Measurements from ENCODE around the gene CELA3B.
A peak's percentile ranks its signal among the peaks of the same experiment; 100 is the strongest.
"Not testable (repeated sequence)": the region's sequence is repeated elsewhere in the genome, so short reads cannot be mapped to it uniquely, and the experiment has no call there.

CELA3B gene, protein sequence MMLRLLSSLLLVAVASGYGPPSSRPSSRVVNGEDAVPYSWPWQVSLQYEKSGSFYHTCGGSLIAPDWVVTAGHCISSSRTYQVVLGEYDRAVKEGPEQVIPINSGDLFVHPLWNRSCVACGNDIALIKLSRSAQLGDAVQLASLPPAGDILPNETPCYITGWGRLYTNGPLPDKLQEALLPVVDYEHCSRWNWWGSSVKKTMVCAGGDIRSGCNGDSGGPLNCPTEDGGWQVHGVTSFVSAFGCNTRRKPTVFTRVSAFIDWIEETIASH

DNA sequence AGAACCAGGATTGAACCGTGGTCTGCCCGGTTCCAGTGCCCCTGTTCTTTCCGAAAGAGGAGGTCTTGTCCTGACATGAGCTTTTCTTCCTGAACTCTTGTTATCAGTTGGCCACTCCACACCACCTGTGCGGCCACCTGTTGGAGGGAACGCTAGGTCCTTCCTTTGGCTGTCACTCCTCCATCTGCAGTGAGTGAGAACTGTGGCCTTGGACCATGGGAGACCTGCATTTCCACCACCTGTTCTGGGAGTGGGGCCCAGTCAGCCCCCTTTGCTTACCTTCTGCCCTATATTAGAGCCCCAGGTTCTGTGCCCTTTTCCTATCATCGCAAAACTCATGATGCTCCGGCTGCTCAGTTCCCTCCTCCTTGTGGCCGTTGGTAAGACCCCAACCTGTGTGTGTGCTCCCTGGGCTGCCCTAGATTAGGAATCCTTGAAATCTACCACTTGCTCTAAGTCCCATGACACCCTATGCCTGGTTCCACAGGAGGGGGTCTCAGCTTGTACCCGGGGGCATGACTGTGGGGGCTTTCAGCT, at the start of gene CELA3B:
CELA3B (plus strand) TSS at position 320 of the 537 bp plus-strand sequence; CDS start at position 338, 18 bp downstream.
- H3K9ac ChIP-seq (ENCODE audit: low read length); H3K36me3 ChIP-seq (ENCODE audit: control insufficient read depth, insufficient read depth, low read length, severe bottlenecking); H3K9me3 ChIP-seq (ENCODE audit: control insufficient read depth, low read length); H3K4me3 ChIP-seq (ENCODE audit: low read length); DNase-seq (ENCODE audit: low read depth); H3K4me1 ChIP-seq (ENCODE audit: control insufficient read depth, insufficient read depth, low read length); H3K27me3 ChIP-seq (replicated peaks; ENCODE audit: control insufficient read depth, insufficient read depth, low read length): not testable (repeated sequence)

DNA sequence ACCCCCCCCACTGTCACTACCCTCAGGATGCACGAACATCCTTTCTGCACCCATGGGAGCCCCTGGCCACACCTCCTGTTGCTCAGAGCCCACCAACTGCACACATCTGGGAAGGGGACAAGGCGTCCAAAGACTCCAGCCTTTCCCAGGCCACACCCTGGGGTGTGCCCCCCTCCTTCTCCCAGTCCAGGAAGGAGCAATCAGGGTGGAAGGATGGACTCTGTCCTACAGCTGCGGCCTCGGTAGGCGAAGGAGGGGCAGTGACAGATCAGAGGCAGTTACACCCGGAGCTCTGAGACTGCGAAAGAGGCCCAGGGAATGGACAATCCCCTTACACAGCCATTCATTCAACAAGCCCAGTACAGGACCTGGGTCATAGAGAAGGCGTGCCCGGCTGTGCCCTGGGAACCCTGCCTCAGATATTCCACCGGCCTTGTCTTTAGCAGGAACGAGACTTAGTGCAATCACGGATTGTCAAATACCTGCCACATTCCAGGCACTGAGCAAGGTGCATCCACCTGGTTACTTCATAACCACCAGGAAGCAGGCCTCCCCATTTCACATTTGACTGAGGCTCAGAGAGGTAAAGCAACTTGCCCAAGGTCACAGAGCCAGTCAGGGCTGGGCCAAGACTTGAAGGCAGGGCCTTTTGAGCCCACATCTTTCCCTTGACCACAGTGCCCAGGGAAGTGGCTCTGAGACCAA, 49.1 kb upstream of the CELA3B start:
- DNase-seq (ENCODE audit: low read depth) = no peak
- H3K4me1 ChIP-seq (ENCODE audit: control insufficient read depth, insufficient read depth, low read length) = peaks cover 81% of the 10 kb centered on the region
- peak overlapping the region; percentile 3 for H3K4me3 ChIP-seq (ENCODE audit: low read length)
- H3K9me3 ChIP-seq (ENCODE audit: control insufficient read depth, low read length) = no peaks in the 10 kb centered on the region
- H3K9ac ChIP-seq (ENCODE audit: low read length) = peak overlapping the region; percentile 80
- H3K36me3 ChIP-seq (ENCODE audit: control insufficient read depth, insufficient read depth, low read length, severe bottlenecking) = peaks cover 27% of the 10 kb centered on the region
- no peaks in the 10 kb centered on the region for H3K27me3 ChIP-seq (replicated peaks; ENCODE audit: control insufficient read depth, insufficient read depth, low read length)

DNA sequence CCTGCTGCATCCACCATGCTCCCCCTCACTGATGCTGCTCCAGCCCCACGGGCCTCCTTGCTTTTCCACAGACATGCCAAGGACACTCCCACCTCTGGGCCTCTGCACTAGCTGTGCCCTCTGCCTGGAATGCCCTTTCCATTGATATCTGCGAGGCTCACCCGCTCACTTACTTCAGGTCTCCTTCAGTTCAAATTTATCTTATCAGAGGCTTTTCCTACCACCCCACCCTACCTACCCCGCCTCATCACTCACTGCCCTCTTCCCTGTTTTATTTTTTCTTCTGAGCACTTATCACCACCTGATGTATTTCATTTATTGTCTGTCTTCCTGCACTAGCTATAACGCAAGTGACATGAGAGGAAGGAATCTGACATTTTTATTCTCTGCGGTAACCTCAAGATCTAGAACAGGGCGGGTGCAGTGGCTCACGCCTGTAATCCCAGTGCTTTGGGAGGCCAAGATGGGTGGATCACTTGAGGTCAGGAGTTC, 46.7 kb upstream of the CELA3B start:
- peak; percentile 21 for DNase-seq (ENCODE audit: low read depth)
- Histone ChIP-seq H3K4me3 (ENCODE audit: low read length) (no peak overlapping the region), H3K36me3 (ENCODE audit: control insufficient read depth, insufficient read depth, low read length, severe bottlenecking) (peaks cover 20% of the 10 kb centered on the region), H3K27me3 (replicated peaks; ENCODE audit: control insufficient read depth, insufficient read depth, low read length) (no peaks in the 10 kb centered on the region), H3K9me3 (ENCODE audit: control insufficient read depth, low read length) (no peaks in the 10 kb centered on the region), H3K4me1 (ENCODE audit: control insufficient read depth, insufficient read depth, low read length) (peaks cover 83% of the 10 kb centered on the region), H3K9ac (ENCODE audit: low read length) (peak overlapping the region; percentile 96)

DNA sequence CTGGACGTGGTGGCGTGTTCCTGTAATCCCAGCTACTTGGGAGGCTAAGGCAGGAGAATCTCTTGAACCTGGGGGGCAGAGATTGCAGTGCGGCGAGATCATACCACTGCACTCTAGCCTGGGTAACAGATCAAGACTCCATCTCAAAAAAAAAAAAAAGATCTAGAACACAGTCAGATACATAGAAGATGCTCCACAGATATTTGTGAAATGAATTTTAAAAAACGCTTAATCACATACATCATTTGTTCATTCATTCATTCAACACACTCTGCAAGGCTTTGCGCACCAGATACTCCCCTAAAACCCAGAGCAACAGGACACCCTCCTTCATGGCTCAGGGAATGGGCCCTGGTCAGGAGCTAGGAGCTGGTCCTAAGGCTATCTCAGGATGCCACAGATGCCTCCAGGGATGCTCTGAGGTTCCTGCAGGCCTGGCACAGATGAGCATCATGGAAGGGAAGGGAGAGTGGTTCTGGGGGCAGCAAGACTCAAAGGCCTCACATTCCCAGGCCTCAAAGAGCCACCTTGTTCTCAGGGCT, 46.1 kb upstream of the CELA3B start:
- H3K36me3 ChIP-seq (ENCODE audit: control insufficient read depth, insufficient read depth, low read length, severe bottlenecking) = peaks cover 18% of the 10 kb centered on the region
- no peaks in the 10 kb centered on the region for H3K27me3 ChIP-seq (replicated peaks; ENCODE audit: control insufficient read depth, insufficient read depth, low read length)
- H3K9me3 ChIP-seq (ENCODE audit: control insufficient read depth, low read length) = no peaks in the 10 kb centered on the region
- H3K4me1 ChIP-seq (ENCODE audit: control insufficient read depth, insufficient read depth, low read length) = peaks cover 83% of the 10 kb centered on the region
- no peak overlapping the region for H3K4me3 ChIP-seq (ENCODE audit: low read length)
- H3K9ac ChIP-seq (ENCODE audit: low read length) = peak overlapping the region; percentile 96
- DNase-seq (ENCODE audit: low read depth) = no peak

DNA sequence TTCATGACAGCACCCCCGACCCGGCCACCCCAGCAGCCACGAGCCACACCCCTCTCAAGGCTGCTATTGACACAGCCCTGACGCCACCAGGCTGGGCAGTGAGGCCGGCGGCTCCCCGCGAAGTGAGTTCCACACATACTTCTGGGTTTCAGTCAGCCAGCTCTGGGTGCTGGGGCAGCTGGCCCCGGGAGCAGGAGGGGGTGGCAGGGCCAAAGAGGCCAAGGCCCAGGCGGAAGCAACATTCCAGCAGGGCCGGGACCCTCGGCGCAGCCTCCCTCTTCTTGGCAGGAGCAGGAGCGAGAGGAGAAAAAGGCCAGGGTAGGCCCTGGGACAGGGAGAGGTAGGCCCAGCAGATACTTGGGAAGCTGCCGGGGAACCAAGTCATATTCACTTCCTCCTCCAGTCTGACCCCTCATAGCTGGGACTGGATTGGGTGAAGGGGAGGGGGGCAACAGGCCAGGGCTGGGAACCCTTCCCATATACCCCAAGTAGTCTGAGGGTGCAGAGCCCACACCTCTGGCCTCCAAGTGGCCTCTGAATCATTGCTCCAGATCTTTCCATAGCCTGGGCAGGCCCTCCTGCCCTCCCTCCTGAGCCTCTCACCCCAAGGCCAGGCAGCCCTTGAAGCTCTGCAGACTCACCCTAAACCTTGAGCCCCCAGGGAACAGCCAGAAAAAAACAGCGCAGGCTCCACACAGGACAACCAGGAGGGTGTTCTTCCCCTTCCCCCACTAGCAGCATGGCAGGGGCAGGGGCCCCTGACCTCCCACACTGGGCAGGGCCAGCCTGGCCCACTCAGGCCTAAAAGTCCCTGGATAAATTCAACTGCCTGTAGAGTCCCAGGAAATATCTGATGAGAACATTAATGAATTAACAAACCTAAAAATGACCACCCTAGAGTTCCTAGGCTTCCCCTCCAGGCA, 45.4 kb upstream of the CELA3B start:
- H3K36me3 ChIP-seq (ENCODE audit: control insufficient read depth, insufficient read depth, low read length, severe bottlenecking) = peaks cover 18% of the 10 kb centered on the region
- peak; percentile 93 for DNase-seq (ENCODE audit: low read depth)
- peak overlapping the region; percentile 96 for H3K9ac ChIP-seq (ENCODE audit: low read length)
- H3K9me3 ChIP-seq (ENCODE audit: control insufficient read depth, low read length) = no peaks in the 10 kb centered on the region
- peaks cover 75% of the 10 kb centered on the region for H3K4me1 ChIP-seq (ENCODE audit: control insufficient read depth, insufficient read depth, low read length)
- peak overlapping the region; percentile 59 for H3K4me3 ChIP-seq (ENCODE audit: low read length)
- no peaks in the 10 kb centered on the region for H3K27me3 ChIP-seq (replicated peaks; ENCODE audit: control insufficient read depth, insufficient read depth, low read length)

DNA sequence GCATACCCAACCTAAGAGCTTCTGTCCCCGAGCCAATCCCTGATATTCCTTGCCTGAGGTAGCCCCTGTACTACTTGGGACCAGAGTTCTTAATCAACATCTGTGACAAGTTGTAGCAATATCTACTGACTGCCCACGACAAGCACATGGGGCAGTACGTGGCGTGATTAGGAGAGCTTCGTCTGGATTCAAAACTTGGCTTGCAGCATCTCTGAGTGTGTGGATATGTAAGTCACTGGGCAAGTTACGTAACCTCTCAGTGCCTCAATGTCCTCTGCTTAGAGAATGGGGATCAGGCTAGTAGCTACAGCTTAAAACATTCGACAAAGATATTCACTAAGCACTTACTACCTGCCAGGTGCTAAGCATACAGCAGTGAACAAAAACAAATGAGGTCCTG, 44.7 kb upstream of the CELA3B start:
- Histone ChIP-seq H3K9ac (ENCODE audit: low read length) (peak overlapping the region; percentile 96), H3K27me3 (replicated peaks; ENCODE audit: control insufficient read depth, insufficient read depth, low read length) (no peaks in the 10 kb centered on the region), H3K9me3 (ENCODE audit: control insufficient read depth, low read length) (no peaks in the 10 kb centered on the region), H3K4me1 (ENCODE audit: control insufficient read depth, insufficient read depth, low read length) (peaks cover 68% of the 10 kb centered on the region), H3K36me3 (ENCODE audit: control insufficient read depth, insufficient read depth, low read length, severe bottlenecking) (peaks cover 18% of the 10 kb centered on the region), H3K4me3 (ENCODE audit: low read length) (peak overlapping the region; percentile 90)
- DNase-seq (ENCODE audit: low read depth) = peak; percentile 80

DNA sequence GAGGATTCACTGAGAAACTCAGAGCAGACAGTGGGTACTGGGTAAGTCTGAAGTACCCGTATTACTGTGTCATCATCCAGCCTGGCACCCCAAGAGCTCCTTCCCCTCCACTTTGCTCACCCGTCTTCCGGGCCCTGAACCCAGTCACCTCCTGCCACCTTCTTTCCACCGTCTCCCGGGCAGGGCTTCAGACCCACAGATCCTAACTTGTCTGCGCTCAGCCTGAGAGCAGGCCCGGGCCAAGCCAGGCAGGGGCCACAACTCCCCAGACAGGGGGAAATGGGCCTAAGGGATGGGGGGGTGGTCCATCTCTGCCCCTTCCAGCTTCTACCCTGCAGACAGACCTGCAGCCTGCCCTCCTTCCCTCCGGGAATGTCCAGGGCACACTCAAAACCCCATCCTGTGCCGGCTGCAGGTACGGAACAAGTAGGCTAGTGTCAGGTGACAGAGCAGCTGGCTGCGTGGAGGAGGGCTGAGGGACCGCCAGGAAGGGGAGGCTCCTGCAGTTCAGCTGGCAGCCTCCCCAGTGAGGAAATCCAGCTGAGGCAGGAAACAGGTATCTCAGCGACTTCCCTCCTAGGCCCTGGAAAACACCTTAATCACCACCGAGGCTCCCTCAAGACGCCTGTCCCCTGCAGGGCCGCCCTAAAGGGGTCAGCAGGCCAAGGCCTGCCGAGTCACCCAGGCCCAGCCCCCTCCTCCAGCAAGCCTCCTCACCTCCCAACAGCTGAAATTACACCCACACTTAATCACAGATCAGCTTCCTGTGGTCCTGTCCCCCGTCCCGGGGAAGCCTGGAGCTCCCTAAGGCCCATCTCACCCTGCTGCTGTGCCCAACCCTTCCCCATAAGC, 43.2 kb upstream of the CELA3B start:
- H3K4me1 ChIP-seq (ENCODE audit: control insufficient read depth, insufficient read depth, low read length) = peaks cover 68% of the 10 kb centered on the region
- peak overlapping the region; percentile 96 for H3K9ac ChIP-seq (ENCODE audit: low read length)
- peak overlapping the region; percentile 90 for H3K4me3 ChIP-seq (ENCODE audit: low read length)
- H3K27me3 ChIP-seq (replicated peaks; ENCODE audit: control insufficient read depth, insufficient read depth, low read length) = no peaks in the 10 kb centered on the region
- no peak for DNase-seq (ENCODE audit: low read depth)
- no peaks in the 10 kb centered on the region for H3K9me3 ChIP-seq (ENCODE audit: control insufficient read depth, low read length)
- peaks cover 15% of the 10 kb centered on the region for H3K36me3 ChIP-seq (ENCODE audit: control insufficient read depth, insufficient read depth, low read length, severe bottlenecking)

DNA sequence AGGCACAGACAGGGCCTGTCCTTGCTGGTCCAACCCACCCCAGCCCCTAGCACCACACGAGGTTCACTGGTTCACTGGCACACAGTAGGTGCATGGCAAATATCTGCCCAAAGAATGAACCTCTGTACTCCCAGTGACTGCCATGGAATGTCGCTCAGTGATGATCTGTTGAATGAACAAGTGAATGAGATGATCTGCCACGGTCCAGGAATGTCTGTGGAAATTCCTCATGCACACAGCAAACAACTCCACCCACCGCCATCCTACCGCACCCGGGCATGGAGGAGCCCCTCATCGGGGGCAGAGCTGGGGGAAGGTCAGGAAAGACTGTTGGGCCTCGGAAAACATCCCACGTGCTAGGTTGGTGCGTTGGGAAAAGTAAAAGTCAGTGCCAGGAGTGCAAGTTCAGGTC, 41.4 kb upstream of the CELA3B start:
- H3K4me1 ChIP-seq (ENCODE audit: control insufficient read depth, insufficient read depth, low read length) = peaks cover 79% of the 10 kb centered on the region
- no peaks in the 10 kb centered on the region for H3K9me3 ChIP-seq (ENCODE audit: control insufficient read depth, low read length)
- no peaks in the 10 kb centered on the region for H3K27me3 ChIP-seq (replicated peaks; ENCODE audit: control insufficient read depth, insufficient read depth, low read length)
- H3K4me3 ChIP-seq (ENCODE audit: low read length) = peak overlapping the region; percentile 90
- H3K9ac ChIP-seq (ENCODE audit: low read length) = peak overlapping the region; percentile 96
- no peaks in the 10 kb centered on the region for H3K36me3 ChIP-seq (ENCODE audit: control insufficient read depth, insufficient read depth, low read length, severe bottlenecking)
- peak; percentile 68 for DNase-seq (ENCODE audit: low read depth)

DNA sequence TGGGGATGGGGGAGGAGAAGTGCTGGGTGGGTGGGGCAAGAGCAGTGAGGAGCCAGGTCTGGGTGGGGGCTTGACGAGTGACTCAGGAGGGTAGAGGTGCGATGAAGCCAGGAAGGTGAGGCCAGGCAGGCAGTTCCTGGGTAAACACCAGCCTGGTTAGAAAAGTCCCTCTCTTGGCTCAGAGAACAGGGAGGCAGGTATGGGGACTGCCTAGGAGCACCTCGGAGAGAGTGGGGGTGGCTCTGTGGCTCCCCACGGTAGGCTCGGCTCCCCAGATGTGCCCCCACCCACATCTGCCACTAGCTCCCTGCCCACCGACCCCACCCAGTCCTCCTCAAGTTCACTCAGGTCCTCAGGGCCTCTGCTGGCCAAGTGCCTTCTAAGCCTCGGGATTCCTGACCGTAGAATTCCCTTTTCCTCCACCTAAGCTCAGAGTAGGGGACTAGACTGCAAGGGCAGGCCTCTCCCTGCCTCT, 40.9 kb upstream of the CELA3B start:
- no peak for DNase-seq (ENCODE audit: low read depth)
- no peaks in the 10 kb centered on the region for H3K9me3 ChIP-seq (ENCODE audit: control insufficient read depth, low read length)
- H3K9ac ChIP-seq (ENCODE audit: low read length) = peak overlapping the region; percentile 96
- no peaks in the 10 kb centered on the region for H3K36me3 ChIP-seq (ENCODE audit: control insufficient read depth, insufficient read depth, low read length, severe bottlenecking)
- H3K27me3 ChIP-seq (replicated peaks; ENCODE audit: control insufficient read depth, insufficient read depth, low read length) = no peaks in the 10 kb centered on the region
- peaks cover 76% of the 10 kb centered on the region for H3K4me1 ChIP-seq (ENCODE audit: control insufficient read depth, insufficient read depth, low read length)
- H3K4me3 ChIP-seq (ENCODE audit: low read length) = peak overlapping the region; percentile 90

All from adipocyte (in vitro differentiated cells).